Measurements from ENCODE around the gene CDK15.
"Not testable (repeated sequence)": the region's sequence is repeated elsewhere in the genome, so short reads cannot be mapped to it uniquely, and the experiment has no call there.

CDK15 gene

GRCh38 chr2:201790989-201791388 lies 15.3 kb upstream of the CDK15 start:
- no peak for DNase-seq

GRCh38 chr2:201793631-201794030 lies 12.7 kb upstream of the CDK15 start:
- no peak for DNase-seq

GRCh38 chr2:201794294-201794693 lies 12.0 kb upstream of the CDK15 start:
- DNase-seq = no peak

GRCh38 chr2:201795607-201796477 lies 10.5 kb upstream of the CDK15 start:
- peak in 1 of 2 experiments; percentile 27 for DNase-seq

GRCh38 chr2:201796478-201796865 lies 9.9 kb upstream of the CDK15 start:
- DNase-seq = no peak

- no peak for DNase-seq
Measured at GRCh38 chr2:201797175-201797840, 9.0 kb upstream of the CDK15 start.

- no peak for DNase-seq
Measured at GRCh38 chr2:201798252-201798913, 8.0 kb upstream of the CDK15 start.

- DNase-seq = not testable (repeated sequence)
Measured at GRCh38 chr2:201798914-201799285, 7.4 kb upstream of the CDK15 start.

- no peak for DNase-seq
Measured at GRCh38 chr2:201807452-201807999, 1.2 kb downstream of the CDK15 start.

- no peak for DNase-seq
Measured at GRCh38 chr2:201808027-201808426, 1.7 kb downstream of the CDK15 start.

GRCh38 chr2:201809633-201810032 lies 3.3 kb downstream of the CDK15 start:
- no peak for DNase-seq

GRCh38 chr2:201810604-201811003 lies 4.3 kb downstream of the CDK15 start:
- not testable (repeated sequence) for DNase-seq

- DNase-seq = no peak
Measured at GRCh38 chr2:201813996-201814760, 7.8 kb downstream of the CDK15 start.

- no peak for DNase-seq
Measured at GRCh38 chr2:201816657-201817575, 10.6 kb downstream of the CDK15 start.

GRCh38 chr2:201820383-201821007 lies 14.2 kb downstream of the CDK15 start:
- DNase-seq = no peak

GRCh38 chr2:201821080-201821479 lies 14.7 kb downstream of the CDK15 start:
- DNase-seq = no peak

GRCh38 chr2:201824212-201824611 lies 17.9 kb downstream of the CDK15 start:
- no peak for DNase-seq

- DNase-seq = no peak
Measured at GRCh38 chr2:201827621-201828020, 21.3 kb downstream of the CDK15 start.

- no peak for DNase-seq
Measured at GRCh38 chr2:201828220-201828619, 21.9 kb downstream of the CDK15 start.

- DNase-seq = no peak
Measured at GRCh38 chr2:201830666-201831065, 24.3 kb downstream of the CDK15 start.

GRCh38 chr2:201831469-201831868 lies 25.1 kb downstream of the CDK15 start:
- DNase-seq = no peak

Data from SHP77 (cell line).